H9 (cell line): Measurements from ENCODE around the gene FHIT. TPM values are rescaled to one million over a fixed set of nuclear protein-coding genes. Genes with fewer than 3 reads are reported as not detected.

Experiments
- DNase-seq: peaks from one replicate; pipeline ENCODE4 v3.0.0-alpha.2; 2017
- H2AFZ ChIP-seq: one replicate; pipeline ENCODE4 v1.6.1; 2013; ENCODE audit warnings: mild to moderate bottlenecking, low read length, control low read depth, moderate library complexity
- H2AK5ac ChIP-seq: 2 replicates; pipeline ENCODE4 v1.6.1; 2013; ENCODE audit warnings: low read length, control low read depth, mixed read lengths; ENCODE audit not compliant: insufficient read length
- H2BK120ac ChIP-seq: one replicate; pipeline ENCODE4 v1.6.1; 2013; ENCODE audit warnings: low read depth, mild to moderate bottlenecking, low read length, control low read depth, inconsistent platforms; ENCODE audit not compliant: poor library complexity, severe bottlenecking
- H2BK12ac ChIP-seq: 2 replicates; pipeline ENCODE4 v1.6.1; 2013; ENCODE audit warnings: low read length, control low read depth, mixed read lengths, low read depth; ENCODE audit not compliant: insufficient read length
- H2BK15ac ChIP-seq: 2 replicates; pipeline ENCODE4 v1.6.1; 2013; ENCODE audit warnings: low read depth, low read length, control low read depth
- H2BK20ac ChIP-seq: one replicate; pipeline ENCODE4 v1.6.1; 2013; ENCODE audit warnings: low read depth, mild to moderate bottlenecking, low read length, control low read depth, inconsistent platforms; ENCODE audit not compliant: poor library complexity, severe bottlenecking
- H2BK5ac ChIP-seq: 2 replicates; pipeline ENCODE4 v1.6.1; 2013; ENCODE audit warnings: low read length, control low read depth, mixed read lengths; ENCODE audit not compliant: insufficient read length
- H3K14ac ChIP-seq: 2 replicates; pipeline ENCODE4 v1.6.1; 2013; ENCODE audit warnings: low read length, control low read depth; ENCODE audit not compliant: insufficient read depth
- H3K18ac ChIP-seq: 2 replicates; pipeline ENCODE4 v1.6.1; 2013; ENCODE audit warnings: low read depth, mild to moderate bottlenecking, mixed read lengths, low read length, control low read depth; ENCODE audit not compliant: insufficient read length
- H3K23ac ChIP-seq: 2 replicates; pipeline ENCODE4 v1.6.1; 2013; ENCODE audit warnings: low read length, control low read depth, mixed read lengths, low read depth; ENCODE audit not compliant: insufficient read length
- H3K23me2 ChIP-seq: 2 replicates; pipeline ENCODE4 v1.6.1; 2013; ENCODE audit warnings: low read depth, mild to moderate bottlenecking, mixed read lengths, low read length, control low read depth; ENCODE audit not compliant: insufficient read length, poor library complexity, severe bottlenecking
- H3K27ac ChIP-seq: 2 replicates; pipeline ENCODE4 v1.5.1; 2013; ENCODE audit warnings: low read length, control low read depth, mixed read lengths, low read depth; ENCODE audit not compliant: insufficient read length
- H3K27me3 ChIP-seq: 2 replicates; pipeline ENCODE4 v1.6.1; 2013; ENCODE audit warnings: low read length, control low read depth, inconsistent platforms; ENCODE audit not compliant: insufficient read depth
- H3K4ac ChIP-seq: 2 replicates; pipeline ENCODE4 v1.6.1; 2013; ENCODE audit warnings: low read depth, mild to moderate bottlenecking, control low read depth, inconsistent platforms, low read length, moderate library complexity
- H3K4me1 ChIP-seq: 2 replicates; pipeline ENCODE4 v1.6.1; 2013; ENCODE audit warnings: low read length, control low read depth, inconsistent platforms; ENCODE audit not compliant: insufficient read depth
- H3K4me2 ChIP-seq: 2 replicates; pipeline ENCODE4 v1.6.1; 2013; ENCODE audit warnings: low read length, control low read depth, mixed read lengths; ENCODE audit not compliant: insufficient read length, insufficient read depth
- H3K56ac ChIP-seq: 2 replicates; pipeline ENCODE4 v1.6.1; 2013; ENCODE audit warnings: low read depth, mild to moderate bottlenecking, mixed read lengths, low read length, control low read depth; ENCODE audit not compliant: insufficient read length
- H3K79me1 ChIP-seq: 2 replicates; pipeline ENCODE4 v1.6.1; 2013; ENCODE audit warnings: low read depth, mild to moderate bottlenecking, moderate library complexity, low read length, control low read depth, inconsistent platforms; ENCODE audit not compliant: insufficient read depth, poor library complexity, severe bottlenecking
- H3K79me2 ChIP-seq: 2 replicates; pipeline ENCODE4 v1.6.1; 2013; ENCODE audit warnings: low read length, control low read depth, inconsistent platforms; ENCODE audit not compliant: insufficient read depth
- H3K9ac ChIP-seq: 2 replicates; pipeline ENCODE4 v1.6.1; 2013; ENCODE audit warnings: low read length, control low read depth, mixed read lengths; ENCODE audit not compliant: insufficient read length; ENCODE audit errors: extremely low read depth
- H3K9me3 ChIP-seq: one replicate; pipeline ENCODE4 v1.6.1; 2013; ENCODE audit warnings: low read depth, low read length, inconsistent platforms; ENCODE audit not compliant: control insufficient read depth
- H3T11ph ChIP-seq: one replicate; pipeline ENCODE4 v1.6.1; 2013; ENCODE audit warnings: mild to moderate bottlenecking, low read length, control low read depth, inconsistent platforms
- H4K20me1 ChIP-seq: one replicate; pipeline ENCODE4 v1.6.1; 2013; ENCODE audit not compliant: control insufficient read depth, insufficient read length, insufficient read depth
- H4K5ac ChIP-seq: 2 replicates; pipeline ENCODE4 v1.6.1; 2013; ENCODE audit warnings: low read depth, mild to moderate bottlenecking, mixed read lengths, low read length, control low read depth; ENCODE audit not compliant: insufficient read length
- H4K8ac ChIP-seq: replicated peaks from 2 replicates; pipeline ENCODE4 v1.6.1; 2013; ENCODE audit warnings: low read length, control low read depth, mixed read lengths, low read depth; ENCODE audit not compliant: insufficient read length
- H4K91ac ChIP-seq: 2 replicates; pipeline ENCODE4 v1.6.1; 2013; ENCODE audit warnings: low read depth, mild to moderate bottlenecking, moderate library complexity, mixed read lengths, low read length, control low read depth; ENCODE audit not compliant: insufficient read length
- H3K27ac Mint-ChIP-seq, 3 experiments: 2 replicates in 2 of 3; 3 replicates in 1 of 3; pipeline ENCODE4 v1.8.0; 2020 to 2021; ENCODE audit warnings: mixed read lengths in 3 of 3, mild to moderate bottlenecking in 1 of 3, moderate library complexity in 1 of 3
- H3K27me3 Mint-ChIP-seq: 2 replicates; pipeline ENCODE4 v1.8.0; 2021; ENCODE audit warnings: low read depth, mild to moderate bottlenecking, moderate library complexity, mixed read lengths
- H3K36me3 Mint-ChIP-seq, 3 experiments: 2 replicates in 2 of 3; 3 replicates in 1 of 3; pipeline ENCODE4 v1.8.0; 2020 to 2021; ENCODE audit warnings: low read depth in 3 of 3, mixed read lengths in 3 of 3; ENCODE audit not compliant: insufficient read depth in 1 of 3
- H3K4me1 Mint-ChIP-seq, 2 experiments: 2 replicates each; pipeline ENCODE4 v1.8.0; 2020; ENCODE audit warnings: mixed read lengths in 2 of 2
- H3K4me3 Mint-ChIP-seq, 2 experiments: 2 replicates in 1 of 2; 3 replicates in 1 of 2; pipeline ENCODE4 v1.8.0; 2020 to 2021; ENCODE audit warnings: mild to moderate bottlenecking in 2 of 2, mixed read lengths in 2 of 2, moderate library complexity in 1 of 2
- H3K9me3 Mint-ChIP-seq, 2 experiments: 2 replicates in 1 of 2; 3 replicates in 1 of 2; pipeline ENCODE4 v1.8.0; 2020; ENCODE audit warnings: mild to moderate bottlenecking in 2 of 2, mixed read lengths in 2 of 2, moderate library complexity in 1 of 2
- WGBS: extraction: QIAGEN DNeasy Blood & Tissue Kit; methylation state at CpG from one replicate; pipeline ENCODE4 v1.1.7; 2013; ENCODE audit warnings: missing lambda C conversion rate, low lambda C conversion rate, mixed read lengths; ENCODE audit not compliant: insufficient read length; ENCODE audit errors: extremely low coverage; 5-methylcytosine and 5-hydroxymethylcytosine counted together
- total RNA-seq: library from RNA; stranded (reverse); gene quantifications from 2 replicates; pipeline ENCODE4 v1.2.1, GENCODE V29; 2021
- TF ChIP-seq, protein P1 (sequence below): fragments of 200-600 bp; sonication (generic); conservative IDR thresholded peaks from 3 replicates; pipeline ENCODE4 v1.8.0; 2021; ENCODE audit warnings: antibody characterized with exemption, mild to moderate bottlenecking

FHIT gene
- total RNA-seq, 1 experiment from 2014 or later: 3.0 TPM

DNA sequence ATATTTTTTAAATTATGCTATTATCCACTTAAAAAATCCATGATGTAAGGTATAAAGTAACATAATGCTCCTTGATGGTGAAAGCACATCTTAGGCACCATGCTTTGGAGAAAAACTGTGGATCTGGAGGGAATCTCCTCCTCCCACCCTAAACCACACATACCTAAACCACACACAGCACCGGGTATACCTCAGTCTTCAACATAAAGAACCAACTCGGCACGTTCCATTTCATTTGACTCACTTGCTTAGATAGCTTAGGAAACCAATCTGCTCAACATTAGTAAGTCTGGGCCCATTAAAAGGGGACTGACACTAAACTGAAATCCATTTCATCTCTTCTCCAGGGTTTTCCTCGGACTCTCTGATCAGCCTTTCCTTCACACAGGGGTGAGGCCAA, 1255.7 kb downstream of the FHIT start:
- no peak overlapping the region for H3K23ac ChIP-seq
- H2AK5ac ChIP-seq: no peak overlapping the region
- H3K23me2 ChIP-seq: no peaks in the 10 kb centered on the region
- no peak overlapping the region for H2AFZ ChIP-seq
- no peaks in the 10 kb centered on the region for H3K9me3 ChIP-seq
- no peak overlapping the region for H3K4me2 ChIP-seq
- no peaks in the 10 kb centered on the region for H3K9me3 Mint-ChIP-seq
- no peak overlapping the region for H4K8ac ChIP-seq
- no peak overlapping the region for H3K9ac ChIP-seq
- H3K4me1 Mint-ChIP-seq: peaks cover 21% of the 10 kb centered on the region in 2 experiments
- H3K79me2 ChIP-seq: no peaks in the 10 kb centered on the region
- DNase-seq: no peak
- no peak overlapping the region for H2BK15ac ChIP-seq
- no peak overlapping the region for H2BK5ac ChIP-seq
- no peaks in the 10 kb centered on the region for H3K27me3 Mint-ChIP-seq
- H4K5ac ChIP-seq: no peak overlapping the region
- H2BK12ac ChIP-seq: no peak overlapping the region
- H3K18ac ChIP-seq: no peak overlapping the region
- no peak overlapping the region for H3K56ac ChIP-seq
- no peak overlapping the region for H3K14ac ChIP-seq
- no peak overlapping the region for H4K91ac ChIP-seq
- no peak overlapping the region for H3T11ph ChIP-seq
- TF ChIP-seq, protein P1, sequence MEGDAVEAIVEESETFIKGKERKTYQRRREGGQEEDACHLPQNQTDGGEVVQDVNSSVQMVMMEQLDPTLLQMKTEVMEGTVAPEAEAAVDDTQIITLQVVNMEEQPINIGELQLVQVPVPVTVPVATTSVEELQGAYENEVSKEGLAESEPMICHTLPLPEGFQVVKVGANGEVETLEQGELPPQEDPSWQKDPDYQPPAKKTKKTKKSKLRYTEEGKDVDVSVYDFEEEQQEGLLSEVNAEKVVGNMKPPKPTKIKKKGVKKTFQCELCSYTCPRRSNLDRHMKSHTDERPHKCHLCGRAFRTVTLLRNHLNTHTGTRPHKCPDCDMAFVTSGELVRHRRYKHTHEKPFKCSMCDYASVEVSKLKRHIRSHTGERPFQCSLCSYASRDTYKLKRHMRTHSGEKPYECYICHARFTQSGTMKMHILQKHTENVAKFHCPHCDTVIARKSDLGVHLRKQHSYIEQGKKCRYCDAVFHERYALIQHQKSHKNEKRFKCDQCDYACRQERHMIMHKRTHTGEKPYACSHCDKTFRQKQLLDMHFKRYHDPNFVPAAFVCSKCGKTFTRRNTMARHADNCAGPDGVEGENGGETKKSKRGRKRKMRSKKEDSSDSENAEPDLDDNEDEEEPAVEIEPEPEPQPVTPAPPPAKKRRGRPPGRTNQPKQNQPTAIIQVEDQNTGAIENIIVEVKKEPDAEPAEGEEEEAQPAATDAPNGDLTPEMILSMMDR: no peak
- no peak overlapping the region for H3K4ac ChIP-seq
- no peaks in the 10 kb centered on the region for H3K36me3 Mint-ChIP-seq
- H3K27ac ChIP-seq: no peak overlapping the region
- H3K4me3 Mint-ChIP-seq: no peak overlapping the region
- no peaks in the 10 kb centered on the region; the same call in 1 of the 2 replicates for H3K4me1 ChIP-seq
- WGBS: no CpG with 5 or more reads among the region's 4 CpGs
- no peak overlapping the region for H2BK120ac ChIP-seq
- H2BK20ac ChIP-seq: no peak overlapping the region
- H4K20me1 ChIP-seq: no peaks in the 10 kb centered on the region
- H3K27me3 ChIP-seq: no peaks in the 10 kb centered on the region
- H3K27ac Mint-ChIP-seq: no peak overlapping the region
- no peaks in the 10 kb centered on the region for H3K79me1 ChIP-seq
